Measurements from ENCODE around the gene ADAMTS6.

DNA sequence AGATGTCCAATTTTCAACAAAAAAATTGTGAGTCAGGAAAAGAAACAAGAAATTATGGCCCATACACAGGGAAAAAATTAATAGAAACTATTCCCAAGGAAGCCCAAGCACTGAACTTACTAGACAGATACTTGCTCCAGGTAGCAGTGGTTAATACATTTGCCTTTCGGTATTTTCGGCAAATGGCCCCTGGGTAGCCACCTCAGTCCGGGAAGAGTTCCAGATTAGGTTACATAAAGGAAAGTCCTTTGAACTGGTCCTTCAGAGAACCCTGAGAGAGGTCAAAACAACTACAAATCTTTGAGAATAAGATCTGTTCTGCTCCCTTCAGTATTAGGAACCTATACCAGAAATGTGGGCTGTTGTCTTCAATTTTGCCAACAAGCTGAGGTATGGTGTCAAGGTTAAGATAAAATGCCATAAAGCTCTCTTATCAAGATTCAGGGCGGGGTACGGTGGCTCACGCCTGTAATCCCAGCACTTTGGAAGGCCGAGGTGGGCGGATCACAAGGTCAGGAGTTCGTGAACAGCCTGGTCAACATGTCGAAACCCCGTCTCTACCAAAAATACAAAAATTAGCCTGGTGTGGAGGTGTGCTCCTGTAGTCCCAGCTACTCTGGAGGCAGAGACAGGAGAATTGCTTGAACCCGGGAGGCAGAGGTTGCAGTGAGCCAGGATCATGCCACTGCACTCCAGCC, 369.6 kb downstream of the ADAMTS6 start:
- TF ChIP-seq POLR2AphosphoS5 (IDR thresholded peaks at IDR 0.05; ENCODE audit: low read depth, low read length) (no peak), SIN3A (IDR thresholded peaks at IDR 0.05; ENCODE audit: borderline replicate concordance, insufficient read depth, low read length) (no peak), TAF1 (IDR thresholded peaks at IDR 0.05; ENCODE audit: borderline replicate concordance, insufficient read depth, low read length) (no peak)
